HG02981 (cell line): ENCODE data around the gene ZNF473.
"Not testable (repeated sequence)": the region's sequence is repeated elsewhere in the genome, so short reads cannot be mapped to it uniquely, and the experiment has no call there.

Experiments used
- ATAC-seq: cut with Tn5 transposase; IDR thresholded peaks from one replicate; pipeline ENCODE4 v1.9.1; 2021; ENCODE audit warnings: mild to moderate bottlenecking, moderate library complexity; ENCODE audit not compliant: unreplicated experiment

Gene ZNF473

DNA sequence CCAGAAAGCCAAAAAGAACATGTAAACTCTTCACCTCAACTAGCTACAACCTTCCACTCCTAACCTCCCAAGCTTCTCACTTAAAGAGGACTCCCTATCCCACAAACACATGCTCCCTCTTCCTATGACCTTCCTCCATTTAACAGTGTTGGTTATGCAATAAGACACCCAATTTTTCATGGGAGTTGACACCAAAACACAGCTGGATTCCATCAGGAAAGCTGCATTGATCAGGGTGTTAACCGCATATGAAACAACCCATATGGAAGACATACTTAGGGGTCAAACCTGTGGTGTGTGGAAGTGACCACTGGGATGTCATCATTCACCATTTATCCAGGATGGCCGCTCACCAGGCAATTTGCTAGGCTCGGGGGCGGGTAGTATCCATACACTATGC lies 21.9 kb downstream of the ZNF473 start:
- no peak for ATAC-seq

DNA sequence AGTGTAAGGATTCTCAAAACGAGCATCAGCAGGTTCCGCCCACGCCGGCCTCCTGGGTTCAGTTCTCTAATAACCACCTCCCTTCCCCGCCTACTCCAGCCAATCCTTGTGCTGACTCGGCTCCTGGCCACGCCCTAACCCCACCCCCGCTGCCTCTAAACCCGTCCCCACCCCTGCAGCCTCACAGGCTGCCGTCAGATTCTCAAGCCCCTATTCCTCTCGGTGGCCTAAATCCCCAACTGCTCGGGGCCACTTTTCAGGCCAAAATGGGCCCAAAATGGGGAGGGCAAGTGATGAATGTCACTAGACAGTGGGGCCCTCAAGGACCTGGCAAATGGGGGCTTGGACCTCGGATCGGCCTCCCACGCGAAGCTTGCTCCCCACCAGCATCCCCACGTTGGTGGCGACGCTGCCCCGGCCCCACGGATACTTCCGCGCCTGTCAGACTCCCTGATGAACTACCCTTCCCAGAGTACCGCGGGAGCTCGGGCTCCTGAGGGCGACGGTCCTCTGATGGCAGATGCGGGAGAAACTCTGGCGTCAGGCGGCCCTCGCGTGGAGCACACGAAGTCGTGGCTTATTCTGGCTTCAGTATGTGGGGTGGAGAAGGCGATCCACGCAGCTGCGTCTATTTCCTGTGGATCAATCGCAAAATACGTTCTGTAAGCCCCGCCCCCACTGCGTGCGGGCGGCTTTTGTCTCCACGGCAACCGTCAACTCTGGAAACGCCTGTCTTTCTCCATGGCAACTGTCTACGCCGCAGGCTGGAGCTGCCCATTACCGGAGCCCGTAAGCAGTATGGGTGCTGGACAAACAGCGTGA lies 24.8 kb downstream of the ZNF473 start:
- ATAC-seq = no peak

GRCh38 chr19:50051228-50051895 lies 25.6 kb downstream of the ZNF473 start:
- ATAC-seq = not testable (repeated sequence)

DNA sequence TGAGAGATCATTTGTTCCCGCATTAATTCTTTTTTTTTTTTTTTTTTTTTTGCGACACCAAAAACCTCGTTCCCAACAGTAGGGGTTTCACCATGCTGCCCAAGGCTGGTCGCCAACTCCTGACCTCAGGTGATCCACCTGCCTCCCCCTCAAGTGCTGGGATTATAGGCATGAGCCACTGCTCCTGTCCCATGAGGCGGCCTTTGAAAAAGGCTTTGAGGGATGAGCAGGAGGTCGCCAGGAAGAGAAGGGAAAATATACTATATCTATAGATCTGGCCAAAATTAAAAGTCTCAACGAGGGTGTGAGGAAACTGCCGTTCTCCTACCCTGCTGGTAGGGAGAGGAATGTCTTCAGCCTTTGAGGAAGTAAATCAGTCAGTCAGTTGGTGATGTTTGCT lies 26.2 kb downstream of the ZNF473 start:
- no peak for ATAC-seq

DNA sequence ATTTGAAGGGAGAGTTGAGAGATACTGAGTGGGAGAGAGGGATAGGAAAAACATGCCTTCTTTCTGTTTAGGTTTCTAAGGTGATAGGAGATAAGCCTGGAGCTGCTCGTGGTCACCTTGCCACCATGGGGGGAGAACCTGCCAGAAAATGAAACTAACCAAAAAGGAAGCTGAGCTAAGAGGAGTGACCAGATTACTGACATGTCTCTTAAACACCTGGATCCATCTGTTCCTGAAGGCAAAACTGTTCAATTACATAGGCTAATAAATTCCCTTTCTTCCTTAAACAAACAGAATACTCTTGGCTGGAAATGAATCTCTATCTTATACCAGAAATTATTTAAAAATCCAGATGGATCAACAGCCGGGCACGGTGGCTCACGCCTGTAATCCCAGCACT lies 27.3 kb downstream of the ZNF473 start:
- ATAC-seq = no peak

GRCh38 chr19:50058425-50058824 lies 32.6 kb downstream of the ZNF473 start:
- ATAC-seq = no peak

- ATAC-seq = no peak
Observed at GRCh38 chr19:50059045-50059444, 33.2 kb downstream of the ZNF473 start.

- ATAC-seq = no peak
Observed at GRCh38 chr19:50060107-50060506, 34.3 kb downstream of the ZNF473 start.

DNA sequence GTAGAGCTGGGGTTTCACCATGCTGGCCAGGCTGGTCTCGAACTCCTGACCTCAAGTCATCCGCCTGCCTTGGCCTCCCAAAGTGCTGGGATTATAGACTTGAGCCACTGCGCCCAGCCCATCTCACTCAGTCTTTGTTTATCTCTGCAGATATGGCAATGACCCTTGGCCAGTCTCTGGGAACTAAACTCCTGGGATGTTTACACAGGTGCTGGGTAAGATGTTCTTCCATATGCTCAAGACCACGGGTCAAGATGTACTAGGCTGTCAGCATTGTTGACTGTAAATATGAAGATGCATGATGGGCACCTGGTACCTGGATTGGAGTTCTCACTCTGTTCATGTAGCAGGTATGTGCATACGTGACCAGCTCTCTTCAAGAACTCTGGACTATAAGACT lies 35.8 kb downstream of the ZNF473 start:
- no peak for ATAC-seq

DNA sequence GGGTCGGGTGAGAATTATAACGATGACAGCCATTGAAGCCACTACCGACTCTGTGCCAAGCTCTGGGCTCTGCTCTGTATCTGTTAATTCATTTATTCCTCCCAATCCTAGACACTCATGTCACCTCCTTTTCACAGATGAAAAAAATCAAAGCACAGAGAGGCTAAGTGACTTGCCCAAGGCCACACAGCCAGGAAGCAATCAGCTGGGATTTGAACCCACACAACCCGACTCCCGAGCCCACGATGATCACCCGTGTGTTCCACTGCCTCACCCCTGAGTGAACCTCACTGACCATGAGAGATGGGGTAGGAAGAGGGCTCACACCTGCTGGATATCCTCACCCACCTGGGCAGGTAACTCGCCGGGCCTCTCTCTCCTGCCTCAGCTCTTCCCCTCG lies 40.1 kb downstream of the ZNF473 start:
- no peak for ATAC-seq

DNA sequence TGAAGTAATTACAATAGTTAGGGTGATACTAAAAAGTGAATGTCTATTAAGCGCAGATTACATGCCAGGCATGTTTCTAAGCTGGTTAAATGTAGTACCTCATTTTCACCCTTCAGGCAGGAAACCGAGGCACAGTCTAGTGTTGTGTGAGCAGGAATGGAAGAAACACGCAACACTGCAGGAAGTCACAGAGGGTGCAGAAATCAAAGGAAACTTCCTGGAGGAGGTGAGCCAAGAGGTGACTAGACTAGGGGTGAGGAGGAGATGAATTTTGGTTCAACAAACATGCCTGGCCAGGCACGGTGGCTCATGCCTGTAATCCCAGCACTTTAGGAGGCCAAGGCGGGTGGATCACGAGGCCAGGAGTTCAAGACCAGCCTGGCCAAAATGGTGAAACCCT lies 41.8 kb downstream of the ZNF473 start:
- no peak for ATAC-seq

DNA sequence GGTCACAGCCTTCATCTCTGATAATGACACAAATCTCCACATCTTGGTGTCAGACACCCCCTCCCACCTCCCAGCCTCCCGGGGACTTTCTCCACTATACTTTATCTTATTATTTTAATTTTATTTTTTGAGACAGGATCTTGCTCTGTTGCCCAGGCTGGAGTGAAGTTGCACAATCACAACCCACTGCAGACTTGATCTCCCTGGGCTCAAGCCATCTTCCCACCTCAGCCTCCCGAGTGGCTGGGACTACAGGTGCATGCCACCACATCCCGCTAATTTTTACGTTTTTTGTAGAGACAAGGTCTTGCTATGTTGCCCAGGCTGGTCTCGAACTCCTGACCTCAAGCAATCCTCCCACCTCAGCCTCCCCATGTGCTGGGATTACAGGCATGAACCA lies 42.6 kb downstream of the ZNF473 start:
- ATAC-seq = not testable (repeated sequence)

GRCh38 chr19:50075076-50075475 lies 49.3 kb downstream of the ZNF473 start:
- ATAC-seq = not testable (repeated sequence)

- not testable (repeated sequence) for ATAC-seq
Observed at GRCh38 chr19:50075644-50076372, 50.0 kb downstream of the ZNF473 start.

DNA sequence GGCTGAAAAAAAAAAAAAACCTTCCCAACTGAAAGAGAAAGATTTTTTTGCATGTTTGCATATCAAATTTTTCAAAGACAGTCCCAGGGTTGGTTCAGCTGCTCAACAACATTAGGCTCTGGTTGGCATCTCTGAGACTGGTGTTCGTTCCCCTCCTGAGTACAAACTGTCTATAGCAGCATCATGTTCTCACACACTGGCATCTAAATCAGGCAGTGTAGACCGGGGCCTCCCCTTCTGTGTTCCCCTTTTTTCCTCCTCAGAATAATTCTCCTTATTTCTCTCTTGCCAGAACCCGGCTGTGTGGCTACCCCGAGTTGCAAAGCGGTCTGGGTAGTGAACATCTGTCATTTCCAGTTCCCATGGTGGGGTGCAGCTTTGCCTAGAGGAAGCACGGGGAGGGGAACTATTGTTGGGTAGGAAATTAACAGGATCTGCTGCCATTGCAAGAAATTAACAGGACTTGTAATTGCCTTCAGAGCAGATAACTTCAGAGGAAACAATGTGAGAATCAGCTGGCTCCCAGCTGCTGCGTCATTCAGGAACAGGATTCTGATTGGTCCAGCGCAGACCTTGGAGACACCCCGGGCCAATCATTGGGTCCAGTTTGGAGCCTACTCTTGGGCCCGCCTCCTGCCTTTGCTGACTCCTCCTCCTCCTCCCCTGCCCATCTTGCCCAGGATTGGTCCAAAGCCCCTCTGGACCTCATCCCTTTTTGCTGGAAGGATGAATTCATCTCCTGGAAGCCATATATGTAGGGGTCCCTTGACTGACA lies 51.0 kb downstream of the ZNF473 start:
- ATAC-seq = not testable (repeated sequence)

- ATAC-seq = not testable (repeated sequence)
Observed at GRCh38 chr19:50079014-50079413, 53.2 kb downstream of the ZNF473 start.

DNA sequence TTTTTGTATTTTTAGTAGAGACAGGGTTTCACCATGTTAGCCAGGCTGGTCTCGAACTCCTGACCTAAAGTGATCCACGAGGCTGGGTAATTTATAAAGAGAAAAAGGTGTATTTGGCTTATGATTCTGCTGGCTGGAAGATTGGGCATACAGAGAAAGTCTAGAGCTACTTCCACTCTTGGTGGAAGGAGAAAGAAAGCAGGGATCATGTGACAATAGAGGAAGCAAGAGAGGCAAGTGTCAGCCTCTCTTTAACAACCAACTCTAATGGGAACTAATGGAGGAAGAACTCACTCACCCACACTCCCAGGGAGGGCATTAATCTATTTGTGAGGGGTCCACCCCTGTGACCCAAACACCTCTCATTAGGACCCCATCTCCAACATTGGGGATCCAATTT lies 58.6 kb downstream of the ZNF473 start:
- ATAC-seq = not testable (repeated sequence)

- not testable (repeated sequence) for ATAC-seq
Observed at GRCh38 chr19:50087153-50087552, 61.3 kb downstream of the ZNF473 start.

GRCh38 chr19:50090706-50091105 lies 64.9 kb downstream of the ZNF473 start:
- not testable (repeated sequence) for ATAC-seq

- ATAC-seq = not testable (repeated sequence)
Observed at GRCh38 chr19:50091786-50092185, 66.0 kb downstream of the ZNF473 start.

DNA sequence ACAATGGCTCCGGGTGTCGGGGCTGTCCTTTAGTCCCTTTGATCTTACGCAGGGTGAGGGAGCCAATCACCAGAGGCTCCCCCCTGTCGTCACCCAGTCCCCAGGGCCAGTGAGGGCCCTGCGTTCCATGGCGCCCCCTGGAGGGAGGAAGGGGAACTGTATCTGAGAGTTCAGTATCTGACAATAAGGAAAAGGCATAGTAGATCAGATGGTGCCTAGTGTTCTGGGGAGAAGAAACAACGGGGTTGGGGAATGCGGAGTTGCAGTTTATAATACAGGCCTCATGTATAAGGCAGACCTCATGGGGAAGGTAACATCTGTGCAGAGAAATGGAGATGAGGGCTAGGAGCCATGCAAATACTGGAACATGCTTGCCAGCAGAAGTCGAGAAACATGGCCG lies 66.8 kb downstream of the ZNF473 start:
- not testable (repeated sequence) for ATAC-seq
